ENCODE measurements around the gene NAT8L. TPM values are rescaled to one million over a fixed set of nuclear protein-coding genes. Genes with fewer than 3 reads are reported as not detected.

The NAT8L gene
- total RNA-seq, 1 experiment from 2014 or later, result 13.9 TPM

GRCh38 chr4:2062808-2063524 is 3.8 kb downstream of the NAT8L start:
- H3K27ac ChIP-seq (ENCODE audit: insufficient read length, low read depth, low read length), result no peak overlapping the region
- H2BK15ac ChIP-seq (ENCODE audit: low read depth, low read length), result no peak overlapping the region
- no peak overlapping the region for H4K5ac ChIP-seq (ENCODE audit: insufficient read length, low read depth, low read length)
- H2BK20ac ChIP-seq (ENCODE audit: low read depth, low read length, poor library complexity, severe bottlenecking), result no peak overlapping the region
- H3T11ph ChIP-seq (ENCODE audit: low read length), result no peak overlapping the region
- Mint-ChIP-seq H3K36me3 (ENCODE audit: insufficient read depth in 1 of 3, low read depth in 3 of 3) (peaks cover 0 to 4% (median 0%) of the 10 kb centered on the region in 3 experiments; a peak in 1 of 7 replicates), H3K9me3 (no peaks in the 10 kb centered on the region; a peak in 1 of 5 replicates), H3K4me3 (no peak overlapping the region), H3K27me3 (ENCODE audit: low read depth) (peaks cover 25% of the 10 kb centered on the region), H3K27ac (no peak overlapping the region), H3K4me1 (peaks cover 0 to 6% of the 10 kb centered on the region in 2 experiments; a peak in 2 of 4 replicates)
- no peak overlapping the region for H3K23ac ChIP-seq (ENCODE audit: insufficient read length, low read depth, low read length)
- H3K9me3 ChIP-seq (ENCODE audit: control insufficient read depth, low read depth, low read length), result no peaks in the 10 kb centered on the region
- no peak overlapping the region for H3K56ac ChIP-seq (ENCODE audit: insufficient read length, low read depth, low read length)
- H4K20me1 ChIP-seq (ENCODE audit: control insufficient read depth, insufficient read depth, insufficient read length), result peaks cover 2% of the 10 kb centered on the region
- no peaks in the 10 kb centered on the region for H3K79me2 ChIP-seq (ENCODE audit: insufficient read depth, low read length)
- no peak for DNase-seq
- H2BK120ac ChIP-seq (ENCODE audit: low read depth, low read length, poor library complexity, severe bottlenecking), result no peak overlapping the region
- no peaks in the 10 kb centered on the region for H3K79me1 ChIP-seq (ENCODE audit: insufficient read depth, low read depth, low read length, poor library complexity, severe bottlenecking)
- H2BK5ac ChIP-seq (ENCODE audit: insufficient read length, low read length), result no peak overlapping the region
- H2AK5ac ChIP-seq (ENCODE audit: insufficient read length, low read length), result no peak overlapping the region
- no peak overlapping the region for H3K9ac ChIP-seq (ENCODE audit: extremely low read depth, insufficient read length, low read length)
- no peak overlapping the region for H4K91ac ChIP-seq (ENCODE audit: insufficient read length, low read depth, low read length)
- no peak overlapping the region for H3K18ac ChIP-seq (ENCODE audit: insufficient read length, low read depth, low read length)
- H2BK12ac ChIP-seq (ENCODE audit: insufficient read length, low read depth, low read length), result no peak overlapping the region
- H3K4me1 ChIP-seq (ENCODE audit: insufficient read depth, low read length), result no peaks in the 10 kb centered on the region
- H3K4ac ChIP-seq (ENCODE audit: low read depth, low read length), result no peak overlapping the region
- WGBS (ENCODE audit: extremely low coverage, insufficient read length, low lambda C conversion rate), result no CpG with 5 or more reads among the region's 16 CpGs
- H3K23me2 ChIP-seq (ENCODE audit: insufficient read length, low read depth, low read length, poor library complexity, severe bottlenecking), result peaks cover 8% of the 10 kb centered on the region
- H3K4me2 ChIP-seq (ENCODE audit: insufficient read depth, insufficient read length, low read length), result no peak overlapping the region
- no peak for TF ChIP-seq CTCF (conservative IDR thresholded peaks at IDR 0.05)
- no peak overlapping the region for H4K8ac ChIP-seq (replicated peaks; ENCODE audit: insufficient read length, low read depth, low read length)
- H2AFZ ChIP-seq (ENCODE audit: low read length), result no peak overlapping the region
- no peak overlapping the region for H3K14ac ChIP-seq (ENCODE audit: insufficient read depth, low read length)
- peaks cover 10% of the 10 kb centered on the region; the same call in 1 of the 2 replicates for H3K27me3 ChIP-seq (ENCODE audit: insufficient read depth, low read length)

Data from H9 (cell line).